HL-60/S4 treated with phorbol 12-myristate 13-acetate at 8.2 ng/mL for 4 days and 3 days (cell line): Measurements from ENCODE around the gene ZFP36L1.

ENCODE experiments used
- in situ Hi-C: fragments of 300-500 bp; cut with MboI; formaldehyde crosslinking; loops from 2 replicates; pipeline ENCODE4 v1.15.0; 2022; ENCODE audit warnings: low sequenced_read_pairs

Gene ZFP36L1

GRCh38 chr14:68785534-68786490 lies 7.1 kb downstream of the ZFP36L1 start:
- in situ Hi-C loops = no loop called here

DNA sequence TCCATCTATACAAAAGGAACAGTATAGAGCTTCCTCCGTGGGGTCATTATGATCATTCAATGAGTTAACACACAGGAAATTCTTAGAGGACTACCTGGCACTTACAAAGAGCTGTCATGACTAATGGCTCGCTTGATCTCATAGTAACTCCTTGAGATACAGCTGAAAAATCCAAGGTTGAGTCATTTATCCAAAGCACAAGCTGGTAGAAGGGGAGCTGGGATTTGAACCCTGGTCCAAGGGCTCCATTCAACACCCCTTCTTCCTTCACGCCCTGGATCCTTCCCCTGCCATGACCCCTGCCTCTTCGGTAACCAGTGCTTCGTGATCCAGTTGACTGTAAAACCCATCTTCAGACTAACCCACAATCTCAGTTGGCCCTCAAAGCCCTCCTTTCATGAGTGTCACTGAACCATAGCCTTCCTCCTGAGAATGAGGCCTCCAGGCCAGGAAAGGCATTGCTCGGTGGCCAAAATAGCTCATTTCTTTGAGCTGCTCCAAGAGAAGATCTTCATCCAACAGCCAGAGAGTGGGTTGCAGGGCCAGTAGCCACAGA lies 7.8 kb downstream of the ZFP36L1 start:
- in situ Hi-C loops = no loop called here

- in situ Hi-C loops = no loop called here
These were observed 8.5 kb downstream of the ZFP36L1 start for GRCh38 chr14:68784226-68784910.

DNA sequence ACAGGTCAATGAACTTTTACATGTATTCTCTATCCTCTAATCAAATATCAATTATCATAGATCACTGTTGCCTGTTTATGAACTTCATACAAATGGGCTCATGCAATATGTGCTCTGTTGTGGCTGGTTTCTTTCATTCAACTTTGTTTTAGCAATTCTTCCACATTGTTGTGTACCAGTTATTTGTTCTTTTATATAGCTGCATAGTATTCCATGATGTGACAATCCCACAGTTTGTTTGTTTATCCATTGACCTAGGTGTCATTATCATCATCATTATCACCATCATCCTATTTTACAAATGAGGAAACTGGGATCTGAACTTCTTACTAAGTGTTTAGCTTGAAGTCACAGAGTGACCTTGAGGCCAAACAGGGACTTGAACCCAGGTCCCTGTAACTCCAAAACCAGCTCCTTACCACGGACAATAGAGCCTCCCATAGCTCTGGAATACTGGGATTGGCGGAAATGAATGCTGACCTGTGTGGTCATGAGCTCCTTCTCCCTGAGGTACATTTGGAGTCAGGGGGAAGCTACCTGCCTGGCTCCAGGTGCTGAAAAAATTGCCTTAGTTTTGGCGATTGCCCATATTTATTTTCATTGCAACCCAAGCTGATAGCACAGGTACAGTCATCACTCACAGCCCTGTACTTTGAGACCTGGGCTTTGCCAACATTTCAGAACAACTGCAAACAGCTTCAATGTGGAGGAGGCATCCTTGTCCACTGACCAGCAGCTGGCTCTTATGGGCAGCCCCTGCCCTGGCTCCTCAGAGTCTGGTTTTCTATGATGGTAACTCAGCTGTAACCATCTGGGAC lies 9.2 kb downstream of the ZFP36L1 start:
- in situ Hi-C loops = no loop called here

DNA sequence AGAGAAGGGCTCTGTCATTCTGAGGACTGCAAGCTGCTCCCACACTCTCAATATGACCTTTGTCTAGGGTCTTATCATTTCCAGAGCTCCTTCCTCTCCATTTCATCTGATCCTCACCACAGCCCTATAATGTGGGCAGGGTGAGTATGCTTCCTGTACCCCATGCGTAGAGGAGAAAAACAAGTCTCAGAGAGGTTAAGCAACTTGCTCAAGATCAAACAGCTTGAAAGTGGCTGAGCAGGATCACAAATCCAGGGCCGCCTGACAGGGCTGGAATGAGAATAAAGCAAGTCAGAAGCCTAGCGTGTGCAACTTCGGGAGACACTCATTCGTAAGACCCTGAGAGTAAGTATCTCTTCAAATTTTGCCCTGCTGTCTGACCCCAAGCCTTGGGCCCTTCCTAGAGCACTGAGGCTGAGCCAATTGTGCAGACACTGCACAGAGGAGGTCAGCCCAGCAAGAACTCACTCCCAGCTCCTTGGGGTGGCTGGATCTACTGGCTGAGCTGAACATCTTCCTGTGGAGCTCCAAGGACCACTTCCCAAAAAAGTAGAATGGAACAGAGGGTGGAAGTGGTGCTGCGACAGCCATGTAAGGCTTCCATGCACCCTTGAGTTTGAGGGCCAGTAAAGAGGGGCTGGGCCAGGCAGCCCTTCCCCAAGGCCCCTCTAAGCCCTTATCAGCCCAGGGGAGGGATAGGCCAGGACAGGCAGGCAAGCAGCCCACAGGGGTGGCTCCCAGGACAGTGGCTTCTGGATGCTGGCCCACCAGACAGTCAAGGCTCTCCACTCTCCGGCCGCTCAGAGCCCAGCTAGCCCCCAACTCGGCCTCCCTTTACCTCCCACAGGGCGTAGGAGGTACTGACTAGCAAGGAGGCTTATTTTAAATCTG lies 10.5 kb downstream of the ZFP36L1 start:
- in situ Hi-C loops = no loop called here

- in situ Hi-C loops = no loop called here
These were observed 11.5 kb downstream of the ZFP36L1 start for GRCh38 chr14:68781161-68782021.

DNA sequence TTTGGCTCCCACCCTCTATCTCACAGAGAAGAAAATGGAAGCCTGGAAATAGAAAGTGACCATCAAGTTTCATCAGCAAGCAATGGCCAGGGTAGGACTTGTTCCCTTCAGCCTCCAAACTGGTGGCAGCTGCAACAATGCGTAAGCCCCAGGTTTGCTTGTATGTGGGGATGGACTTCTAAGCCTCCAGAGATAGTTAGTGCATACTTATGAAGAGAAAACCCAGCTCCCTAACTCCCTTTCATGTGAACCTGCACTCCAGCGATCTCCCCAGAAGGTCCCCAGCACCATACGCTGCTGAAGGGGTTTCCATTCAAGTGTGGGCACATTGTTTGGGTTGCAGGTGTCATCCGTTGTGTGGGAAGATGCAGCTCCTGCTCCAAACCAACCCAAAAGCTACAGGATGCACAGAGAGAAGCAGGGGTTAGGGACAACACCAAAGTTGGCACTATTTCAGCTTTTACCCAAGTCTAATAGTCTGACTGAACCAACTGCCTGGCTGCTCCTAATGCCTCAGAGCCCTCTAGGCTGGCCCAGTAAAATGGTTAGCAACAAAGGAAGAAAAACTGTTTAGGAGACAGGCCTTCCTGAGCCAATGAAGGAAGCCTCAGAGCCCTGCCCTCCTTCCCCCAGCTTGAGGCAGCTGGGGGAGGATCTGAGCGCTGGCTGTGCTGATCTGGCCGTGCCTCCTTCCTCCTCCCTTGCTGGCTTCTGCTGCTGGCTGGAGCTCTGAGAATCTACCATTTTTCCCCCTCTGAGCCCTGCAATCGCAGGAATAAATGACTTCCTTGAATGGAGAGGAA lies 12.3 kb downstream of the ZFP36L1 start:
- in situ Hi-C loops = no loop called here

DNA sequence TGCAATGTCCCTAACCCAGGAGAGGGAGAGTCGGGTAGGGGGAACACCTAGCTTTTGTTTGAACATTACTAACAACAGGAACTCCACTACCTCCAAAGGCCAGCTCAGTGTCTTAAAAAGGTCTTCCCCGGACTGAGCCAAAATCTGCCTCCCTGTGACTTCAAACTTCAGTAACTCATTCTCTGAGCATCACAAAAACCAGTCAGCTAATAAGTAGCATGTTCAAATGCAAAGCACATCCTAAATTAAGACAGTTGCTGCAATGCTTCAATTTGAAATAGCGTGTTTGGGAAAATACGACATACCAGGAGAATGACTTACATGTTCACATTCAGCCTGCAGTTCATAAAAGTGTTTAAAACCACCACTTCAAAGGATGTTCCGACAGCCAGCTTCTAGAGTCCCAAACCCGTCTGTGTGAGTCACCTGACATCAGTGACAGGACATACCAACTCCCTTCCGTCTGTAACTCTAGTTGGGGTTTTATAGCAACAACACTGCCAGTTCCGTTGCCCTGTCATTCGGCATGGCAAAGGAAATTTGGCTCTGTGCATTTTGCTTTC lies 13.0 kb downstream of the ZFP36L1 start:
- in situ Hi-C loops = no loop called here

GRCh38 chr14:68777644-68778043 lies 15.2 kb downstream of the ZFP36L1 start:
- in situ Hi-C loops = no loop called here

DNA sequence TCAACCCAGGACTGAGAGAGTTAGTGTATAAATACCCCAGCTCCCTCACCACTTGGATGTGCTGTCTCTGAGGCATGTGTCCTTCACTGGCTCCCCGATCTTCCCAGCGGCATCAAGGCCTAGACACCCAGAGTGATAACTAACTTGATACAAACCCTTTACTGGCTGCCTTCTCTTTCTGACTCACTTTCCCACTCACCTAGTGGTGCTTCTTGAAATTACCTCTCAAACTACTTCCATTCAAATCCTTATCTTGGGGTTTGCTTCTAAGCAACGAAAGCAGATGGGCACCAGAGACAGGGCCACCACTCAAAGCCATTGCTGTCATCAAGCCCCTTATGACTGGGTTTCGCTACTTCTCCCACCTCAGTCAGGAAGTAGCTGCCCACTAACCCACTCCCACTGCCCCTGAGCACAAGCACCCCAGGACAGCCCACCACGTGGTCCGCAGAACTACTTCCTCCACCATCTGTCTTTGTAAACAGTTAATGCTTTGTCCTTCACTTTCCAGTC lies 17.2 kb downstream of the ZFP36L1 start:
- in situ Hi-C loops = no loop called here

GRCh38 chr14:68774771-68775613 lies 17.9 kb downstream of the ZFP36L1 start:
- in situ Hi-C loops = no loop called here

GRCh38 chr14:68772761-68773381 lies 20.0 kb downstream of the ZFP36L1 start:
- in situ Hi-C loops = no loop called here

- in situ Hi-C loops = no loop called here
These were observed 21.2 kb downstream of the ZFP36L1 start for GRCh38 chr14:68771631-68772030.

DNA sequence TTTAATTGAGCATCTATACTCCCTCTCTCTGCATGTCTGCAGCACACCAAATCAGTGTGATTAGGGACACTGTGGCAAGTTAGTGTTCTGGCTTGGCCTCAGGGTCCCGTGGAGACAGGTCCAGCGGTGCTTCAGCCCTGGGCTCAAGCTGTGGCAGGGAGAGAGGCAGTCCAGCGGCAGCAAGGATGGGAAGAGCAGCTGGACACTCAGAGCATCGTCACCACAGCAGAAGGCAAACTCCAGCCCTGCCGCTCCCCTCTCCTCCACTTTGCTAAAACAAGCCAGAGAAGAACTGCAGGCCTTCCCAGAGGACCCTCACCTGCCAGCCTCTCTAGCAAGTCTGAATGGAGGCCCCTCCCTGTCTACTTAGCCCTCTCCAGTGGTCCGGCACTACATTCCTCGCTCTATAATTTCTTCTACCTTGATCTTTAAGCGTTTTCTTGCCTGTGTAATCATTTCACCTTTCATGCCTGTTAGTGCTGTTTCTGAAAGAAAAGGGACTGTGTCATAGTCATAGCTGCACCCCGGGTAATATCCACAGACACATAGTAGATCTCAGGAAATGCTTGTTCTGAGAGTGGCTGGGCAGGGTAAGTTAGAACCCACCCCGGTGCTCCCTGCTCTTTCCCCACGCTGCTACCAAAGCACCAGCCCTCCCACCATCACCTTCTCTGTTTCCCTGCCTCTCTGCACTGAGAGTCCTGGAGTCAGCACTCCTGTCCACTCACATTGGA lies 22.1 kb downstream of the ZFP36L1 start:
- in situ Hi-C loops = no loop called here

- in situ Hi-C loops = no loop called here
These were observed 22.8 kb downstream of the ZFP36L1 start for GRCh38 chr14:68770051-68770450.

- in situ Hi-C loops = no loop called here
These were observed 24.6 kb downstream of the ZFP36L1 start for GRCh38 chr14:68768316-68768715.
